IMR-90 (cell line): Measurements from ENCODE around the gene CDK8. TPM values are rescaled to one million over a fixed set of nuclear protein-coding genes. Genes with fewer than 3 reads are reported as not detected.

Source experiments
- ATAC-seq: fragments of 200-7000 bp; cut with Tn5 transposase; 2 replicates; pipeline ENCODE4 v1.9.1; 2020; ENCODE audit warnings: low read depth, mild to moderate bottlenecking, moderate library complexity
- BruUV-seq: library from RNA; stranded (reverse); fragments of 400-500 nt; replicated peaks from 2 replicates; lab custom pipeline; 2021; lab: Mats Ljungman, UMichigan
- CTCF ChIA-PET: fragments of 300-600 bp; formaldehyde crosslinking; extraction: SDS; loops from one replicate; lab custom pipeline; 2021; ENCODE audit warnings: antibody characterized with exemption; lab: Yijun Ruan, JAX
- POLR2A ChIA-PET: fragments of 300-600 bp; sonication (Branson Sonifier 250); formaldehyde crosslinking; loops from one replicate; lab custom pipeline; 2022; ENCODE audit warnings: antibody characterized with exemption; ENCODE audit not compliant: unreplicated experiment; lab: Charles Lee
- DNase-seq: peaks from one replicate; pipeline ENCODE4 v3.0.0; 2013
- H2AFZ ChIP-seq: replicated peaks from 2 replicates; pipeline ENCODE3; 2013; ENCODE audit warnings: low read length, mild to moderate bottlenecking; ENCODE audit not compliant: poor library complexity
- H2AK5ac ChIP-seq: 2 replicates; pipeline ENCODE4 v1.6.1; 2013; ENCODE audit warnings: low read depth, low read length, inconsistent platforms
- H2AK9ac ChIP-seq: replicated peaks from 2 replicates; pipeline ENCODE3; 2013; ENCODE audit warnings: mild to moderate bottlenecking, low read depth, low read length, moderate library complexity; ENCODE audit not compliant: poor library complexity
- H2BK120ac ChIP-seq: 2 replicates; pipeline ENCODE4 v1.6.1; 2013; ENCODE audit warnings: low read depth, low read length, inconsistent platforms
- H2BK15ac ChIP-seq: 3 replicates; pipeline ENCODE4 v1.6.1; 2013; ENCODE audit warnings: low read depth, low read length, inconsistent platforms
- H2BK20ac ChIP-seq: 2 replicates; pipeline ENCODE4 v1.6.1; 2013; ENCODE audit warnings: low read depth, mild to moderate bottlenecking, inconsistent platforms, low read length, moderate library complexity
- H2BK5ac ChIP-seq: 2 replicates; pipeline ENCODE4 v1.6.1; 2013; ENCODE audit warnings: mild to moderate bottlenecking, low read depth, low read length, inconsistent platforms; ENCODE audit not compliant: poor library complexity, severe bottlenecking
- H3K14ac ChIP-seq: replicated peaks from 2 replicates; pipeline ENCODE4 v1.6.1; 2013; ENCODE audit warnings: low read depth, low read length, inconsistent platforms
- H3K18ac ChIP-seq: 2 replicates; pipeline ENCODE4 v1.6.1; 2013; ENCODE audit warnings: low read depth, low read length, control low read depth
- H3K23ac ChIP-seq: 2 replicates; pipeline ENCODE4 v1.6.1; 2013; ENCODE audit warnings: low read depth, low read length, inconsistent platforms
- H3K27ac ChIP-seq: 2 replicates; pipeline ENCODE4 v1.5.1; 2013; ENCODE audit warnings: mild to moderate bottlenecking, control low read depth, low read length; ENCODE audit not compliant: insufficient read depth
- H3K27me3 ChIP-seq: 2 replicates; pipeline ENCODE4 v1.6.1; 2013; ENCODE audit warnings: low read length; ENCODE audit not compliant: control insufficient read depth, insufficient read depth
- H3K36me3 ChIP-seq: 2 replicates; pipeline ENCODE4 v1.6.1; 2013; ENCODE audit warnings: low read length, mixed read lengths; ENCODE audit not compliant: control insufficient read depth, insufficient read depth
- H3K4ac ChIP-seq: 2 replicates; pipeline ENCODE4 v1.6.1; 2013; ENCODE audit warnings: low read depth, low read length, inconsistent platforms
- H3K4me1 ChIP-seq: 2 replicates; pipeline ENCODE4 v1.6.1; 2013; ENCODE audit warnings: low read length, mixed read lengths; ENCODE audit not compliant: control insufficient read depth, insufficient read depth
- H3K4me2 ChIP-seq: 2 replicates; pipeline ENCODE4 v1.6.1; 2013; ENCODE audit warnings: low read depth, mild to moderate bottlenecking, control low read depth, low read length, moderate library complexity
- H3K4me3 ChIP-seq: 2 replicates; pipeline ENCODE4 v1.5.1; 2013; ENCODE audit warnings: low read depth, mild to moderate bottlenecking, control low read depth, low read length, moderate library complexity; ENCODE audit not compliant: insufficient read depth
- H3K56ac ChIP-seq: 2 replicates; pipeline ENCODE4 v1.6.1; 2013; ENCODE audit warnings: low read length, inconsistent platforms; ENCODE audit not compliant: insufficient read depth; ENCODE audit errors: extremely low read depth
- H3K79me1 ChIP-seq, 2 experiments: 2 replicates each; pipeline ENCODE4 v1.6.1; 2013; ENCODE audit warnings: low read length in 2 of 2, inconsistent platforms in 1 of 2, low read depth in 1 of 2
- H3K9ac ChIP-seq: 2 replicates; pipeline ENCODE4 v1.6.1; 2013; ENCODE audit warnings: low read depth, low read length, control low read depth
- H3K9me1 ChIP-seq: 2 replicates; pipeline ENCODE4 v1.6.1; 2013; ENCODE audit warnings: low read length, inconsistent platforms; ENCODE audit not compliant: insufficient read depth
- H3K9me3 ChIP-seq: 2 replicates; pipeline ENCODE4 v1.6.1; 2013; ENCODE audit warnings: low read length; ENCODE audit not compliant: control insufficient read depth, insufficient read depth
- H4K20me1 ChIP-seq: 2 replicates; pipeline ENCODE4 v1.6.1; 2013; ENCODE audit warnings: low read length, inconsistent platforms; ENCODE audit not compliant: insufficient read depth
- H4K5ac ChIP-seq: 2 replicates; pipeline ENCODE4 v1.6.1; 2013; ENCODE audit warnings: mild to moderate bottlenecking, low read depth, low read length, control low read depth
- H4K8ac ChIP-seq, 2 experiments: 2 replicates each; pipeline ENCODE4 v1.6.1; 2013; ENCODE audit warnings: low read depth in 2 of 2, low read length in 2 of 2, control low read depth in 1 of 2, inconsistent platforms in 1 of 2
- H4K91ac ChIP-seq: 2 replicates; pipeline ENCODE4 v1.6.1; 2013; ENCODE audit warnings: low read depth, low read length, inconsistent platforms; ENCODE audit not compliant: insufficient read depth
- BHLHE40 ChIP-seq: fragments of 150-350 bp; IDR thresholded peaks from 2 replicates; pipeline ENCODE4 v1.6.1; 2016; ENCODE audit warnings: mild to moderate bottlenecking, low read depth, low read length
- CHD1 ChIP-seq: IDR thresholded peaks from 2 replicates; pipeline ENCODE4 v1.6.1; 2012; ENCODE audit warnings: low read depth, low read length, improper control_type of control experiment
- FOS ChIP-seq: fragments of 150-350 bp; IDR thresholded peaks from 2 replicates; pipeline ENCODE4 v1.6.1; 2016; ENCODE audit warnings: low read depth, low read length
- MAFK ChIP-seq: IDR thresholded peaks from 2 replicates; pipeline ENCODE4 v1.6.1; 2012; ENCODE audit warnings: low read depth, low read length, improper control_type of control experiment
- MAZ ChIP-seq: IDR thresholded peaks from 2 replicates; pipeline ENCODE4 v1.6.1; 2012; ENCODE audit warnings: low read depth, mild to moderate bottlenecking, low read length, improper control_type of control experiment, moderate library complexity, borderline replicate concordance
- MXI1 ChIP-seq: IDR thresholded peaks from 2 replicates; pipeline ENCODE4 v1.6.1; 2012; ENCODE audit warnings: low read depth, mild to moderate bottlenecking, low read length, moderate library complexity, borderline replicate concordance
- POLR2A ChIP-seq: IDR thresholded peaks from 2 replicates; pipeline ENCODE4 v1.6.1; 2012; ENCODE audit warnings: mild to moderate bottlenecking, low read depth, low read length
- RAD21 ChIP-seq: IDR thresholded peaks from 2 replicates; pipeline ENCODE4 v1.6.1; 2012; ENCODE audit warnings: low read length, improper control_type of control experiment
- RCOR1 ChIP-seq: IDR thresholded peaks from 2 replicates; pipeline ENCODE4 v1.6.1; 2012; ENCODE audit warnings: mild to moderate bottlenecking, low read length, improper control_type of control experiment; ENCODE audit not compliant: insufficient replicate concordance
- RFX5 ChIP-seq: IDR thresholded peaks from 2 replicates; pipeline ENCODE4 v1.8.0; 2012; ENCODE audit warnings: low read depth, mild to moderate bottlenecking, low read length, moderate library complexity
- SMC3 ChIP-seq: fragments of 150-350 bp; IDR thresholded peaks from 2 replicates; pipeline ENCODE4 v1.6.1; 2016; ENCODE audit warnings: low read depth, mild to moderate bottlenecking, antibody characterized with exemption, low read length, moderate library complexity
- USF2 ChIP-seq: fragments of 150-350 bp; IDR thresholded peaks from 2 replicates; pipeline ENCODE4 v1.6.1; 2017; ENCODE audit warnings: mild to moderate bottlenecking, antibody characterized with exemption, low read length, low read depth
- WGBS, 2 experiments: methylation state at CpG; one replicate each; pipeline versions ENCODE4 v1.1.5 to v1.1.7; 2013; ENCODE audit warnings: missing lambda C conversion rate in 2 of 2; ENCODE audit not compliant: insufficient read length in 1 of 2; ENCODE audit errors: extremely low coverage in 2 of 2; 5-methylcytosine and 5-hydroxymethylcytosine counted together
- dilution Hi-C: fragments of 300-500 bp; cut with HindIII; formaldehyde crosslinking; loops from one replicate; pipeline ENCODE4 v1.14.3; 2018; ENCODE audit warnings: low sequenced_read_pairs; ENCODE audit not compliant: unreplicated experiment
- in situ Hi-C: fragments of 300-500 bp; cut with MboI; formaldehyde crosslinking; loops from 3 replicates; pipeline ENCODE4 v1.14.3; 2019; ENCODE audit warnings: low sequenced_read_pairs, inconsistent platforms, mixed read lengths
- intact Hi-C: fragments of 100-400 bp; cut with micrococcal nuclease; formaldehyde crosslinking; loops from 2 replicates; pipeline ENCODE4 v1.10.0; 2022
- polyA plus RNA-seq, 3 experiments: library from polyadenylated mRNA; depleted of rRNA; stranded (reverse); fragments of >200 nt; gene quantifications; 2 replicates each; pipeline ENCODE4 v1.2.3, GENCODE V29; 2012; ENCODE audit warnings: low replicate concordance in 1 of 3
- total RNA-seq: library from RNA; depleted of rRNA; stranded (reverse); fragments of >200 nt; gene quantifications from 2 replicates; pipeline ENCODE4 v1.2.3, GENCODE V29; 2012

CDK8 gene
- total and polyA plus RNA-seq, 2 of the 4 experiments (the other 2 are of a cell fraction), result 15.4 to 19.0 TPM

GRCh38 chr13:26259634-26260033, 5.7 kb downstream of the CDK8 start:
- CTCF ChIA-PET, result no interaction called here

More at GRCh38 chr13:26259634-26260033, 5.7 kb downstream of the CDK8 start:
- BruUV-seq, result no TSS peak
- no peak overlapping the region for H3K23ac ChIP-seq
- POLR2A ChIA-PET, result no interaction called here
- no peak overlapping the region for H2BK20ac ChIP-seq
- H2BK15ac ChIP-seq, result no peak overlapping the region
- dilution Hi-C loops (no loop called here), intact Hi-C loops (loop anchor here (5.0 to 10.0 kb wide), 3 partner anchors 85 to 235 kb away; no protein-coding TSS in a partner anchor), in situ Hi-C loops (no loop called here)
- no peak overlapping the region for H3K14ac ChIP-seq
- H2AK5ac ChIP-seq, result no peak overlapping the region
- no peak overlapping the region for H3K9ac ChIP-seq
- H3K56ac ChIP-seq, result no peak overlapping the region
- H3K9me3 ChIP-seq, result no peaks in the 10 kb centered on the region
- no peak overlapping the region for H3K18ac ChIP-seq
- H2BK120ac ChIP-seq, result no peak overlapping the region
- no peak overlapping the region for H2AK9ac ChIP-seq
- no peaks in the 10 kb centered on the region; the same call in 1 of the 2 replicates for H3K9me1 ChIP-seq
- H4K8ac ChIP-seq, result no peak overlapping the region
- no peaks in the 10 kb centered on the region for H3K27me3 ChIP-seq
- no peak overlapping the region for H4K5ac ChIP-seq
- H3K4me2 ChIP-seq, result no peak overlapping the region
- DNase-seq (no peak), ATAC-seq (no peak)
- no CpG with 5 or more reads among the region's 3 CpGs for WGBS, 2 experiments
- no peak overlapping the region for H3K4ac ChIP-seq
- H3K79me1 ChIP-seq, result peaks cover 3 to 48% of the 10 kb centered on the region in 2 experiments
- H3K36me3 ChIP-seq, result no peaks in the 10 kb centered on the region
- no peaks in the 10 kb centered on the region for H3K4me1 ChIP-seq
- H3K27ac ChIP-seq, result no peak overlapping the region
- H2BK5ac ChIP-seq, result no peak overlapping the region
- no peak overlapping the region for H2AFZ ChIP-seq
- H4K20me1 ChIP-seq, result peaks cover 38% of the 10 kb centered on the region
- H4K91ac ChIP-seq, result no peak overlapping the region
- no peak overlapping the region for H3K4me3 ChIP-seq
- TF ChIP-seq MAFK (no peak), RFX5 (no peak), POLR2A (no peak), RAD21 (no peak), FOS (no peak), USF2 (no peak), RCOR1 (no peak), SMC3 (no peak), BHLHE40 (no peak), MAZ (no peak), CHD1 (no peak), MXI1 (no peak)
